NB4 (cell line): ENCODE measurements around the gene THADA.

Experiments used
- MAX ChIP-seq: IDR thresholded peaks from 2 replicates; pipeline ENCODE4 v1.6.1; 2011; ENCODE audit warnings: low read depth, low read length
- MYC ChIP-seq: IDR thresholded peaks from 2 replicates; pipeline ENCODE4 v1.6.1; 2011; ENCODE audit warnings: low read depth, low read length
- POLR2A ChIP-seq: IDR thresholded peaks from 2 replicates; pipeline ENCODE4 v1.6.1; 2011; ENCODE audit warnings: mild to moderate bottlenecking; ENCODE audit not compliant: insufficient read length; ENCODE audit errors: extremely low read depth
- TF ChIP-seq, protein P1 (sequence below): IDR thresholded peaks from one replicate; pipeline ENCODE4 v1.5.1; 2012; ENCODE audit warnings: low read depth, low read length

DNA sequence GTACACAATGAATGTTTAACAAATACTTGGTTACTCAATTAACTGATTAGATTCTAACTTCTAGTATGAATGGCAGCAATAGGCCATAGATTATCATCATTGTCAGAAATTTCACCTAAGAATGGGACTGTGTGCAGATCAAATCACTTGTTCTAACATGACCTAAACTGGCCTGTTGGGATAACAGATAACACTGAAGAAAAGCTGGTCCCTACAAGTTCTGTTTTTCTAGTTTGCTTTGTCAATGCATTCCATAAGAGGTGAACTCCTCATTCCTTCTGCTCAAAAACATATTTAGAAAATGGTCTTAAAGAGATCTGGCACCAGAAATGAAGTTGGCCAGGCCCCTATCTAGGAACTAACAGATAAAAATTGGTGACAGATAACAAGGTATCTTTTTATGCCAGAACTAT is 175.4 kb downstream of the THADA start:
- TF ChIP-seq, protein P1, sequence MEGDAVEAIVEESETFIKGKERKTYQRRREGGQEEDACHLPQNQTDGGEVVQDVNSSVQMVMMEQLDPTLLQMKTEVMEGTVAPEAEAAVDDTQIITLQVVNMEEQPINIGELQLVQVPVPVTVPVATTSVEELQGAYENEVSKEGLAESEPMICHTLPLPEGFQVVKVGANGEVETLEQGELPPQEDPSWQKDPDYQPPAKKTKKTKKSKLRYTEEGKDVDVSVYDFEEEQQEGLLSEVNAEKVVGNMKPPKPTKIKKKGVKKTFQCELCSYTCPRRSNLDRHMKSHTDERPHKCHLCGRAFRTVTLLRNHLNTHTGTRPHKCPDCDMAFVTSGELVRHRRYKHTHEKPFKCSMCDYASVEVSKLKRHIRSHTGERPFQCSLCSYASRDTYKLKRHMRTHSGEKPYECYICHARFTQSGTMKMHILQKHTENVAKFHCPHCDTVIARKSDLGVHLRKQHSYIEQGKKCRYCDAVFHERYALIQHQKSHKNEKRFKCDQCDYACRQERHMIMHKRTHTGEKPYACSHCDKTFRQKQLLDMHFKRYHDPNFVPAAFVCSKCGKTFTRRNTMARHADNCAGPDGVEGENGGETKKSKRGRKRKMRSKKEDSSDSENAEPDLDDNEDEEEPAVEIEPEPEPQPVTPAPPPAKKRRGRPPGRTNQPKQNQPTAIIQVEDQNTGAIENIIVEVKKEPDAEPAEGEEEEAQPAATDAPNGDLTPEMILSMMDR, result no peak
- TF ChIP-seq MAX (no peak), POLR2A (no peak), MYC (no peak)
